Chondrocyte (in vitro differentiated cells): ENCODE measurements around the gene MYBL2. TPM values are rescaled to one million over a fixed set of nuclear protein-coding genes. Genes with fewer than 3 reads are reported as not detected.

Source experiments
- DNase-seq: peaks from one replicate; pipeline ENCODE4 v3.0.0; 2021; ENCODE audit warnings: mixed read lengths, low spot score
- H3K27ac Mint-ChIP-seq: one replicate; pipeline ENCODE4 v1.8.0; 2021; ENCODE audit warnings: mild to moderate bottlenecking, moderate library complexity, mixed read lengths; ENCODE audit not compliant: unreplicated experiment
- H3K27me3 Mint-ChIP-seq: 2 replicates; pipeline ENCODE4 v1.8.0; 2021; ENCODE audit warnings: low read depth, mixed read lengths
- H3K36me3 Mint-ChIP-seq: 2 replicates; pipeline ENCODE4 v1.8.0; 2021; ENCODE audit warnings: low read depth, mixed read lengths
- H3K4me1 Mint-ChIP-seq: 2 replicates; pipeline ENCODE4 v1.8.0; 2021; ENCODE audit warnings: low read depth, mild to moderate bottlenecking, mixed read lengths
- H3K4me3 Mint-ChIP-seq: one replicate; pipeline ENCODE4 v1.8.0; 2021; ENCODE audit warnings: mild to moderate bottlenecking, moderate library complexity, mixed read lengths; ENCODE audit not compliant: unreplicated experiment
- H3K9me3 Mint-ChIP-seq: 2 replicates; pipeline ENCODE4 v1.8.0; 2021; ENCODE audit warnings: low read depth, mixed read lengths
- total RNA-seq: library from RNA; stranded (reverse); gene quantifications from 3 replicates; pipeline ENCODE4 v1.2.1, GENCODE V29; 2021
- TF ChIP-seq, protein P1 (sequence below): fragments of 200-600 bp; sonication (generic); IDR thresholded peaks from 2 replicates; pipeline ENCODE4 v1.5.0; 2021; ENCODE audit warnings: antibody characterized with exemption, mild to moderate bottlenecking, moderate library complexity

The MYBL2 gene
- total RNA-seq, 1 donor from 2014 or later: 16.8 TPM

DNA sequence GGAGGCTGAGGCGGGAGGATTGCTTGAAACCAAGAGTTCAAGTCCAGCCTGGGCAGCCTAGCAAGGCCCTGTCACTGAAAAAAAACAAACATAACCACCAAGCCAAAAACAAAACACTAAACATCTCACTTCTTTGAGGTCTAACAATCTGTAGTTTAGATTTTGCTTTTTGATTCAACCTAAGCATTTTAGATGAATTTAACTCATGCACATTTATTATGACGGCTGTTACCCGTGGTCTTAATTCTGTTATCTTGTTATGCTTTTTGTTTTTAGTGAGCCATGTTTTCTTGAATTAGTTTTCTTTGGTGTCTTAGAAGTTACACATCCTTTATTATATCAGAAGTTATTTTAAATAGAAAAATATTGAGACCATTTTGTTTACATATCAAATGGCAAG is 73.7 kb downstream of the MYBL2 start:
- no peak overlapping the region for H3K4me3 Mint-ChIP-seq

DNA sequence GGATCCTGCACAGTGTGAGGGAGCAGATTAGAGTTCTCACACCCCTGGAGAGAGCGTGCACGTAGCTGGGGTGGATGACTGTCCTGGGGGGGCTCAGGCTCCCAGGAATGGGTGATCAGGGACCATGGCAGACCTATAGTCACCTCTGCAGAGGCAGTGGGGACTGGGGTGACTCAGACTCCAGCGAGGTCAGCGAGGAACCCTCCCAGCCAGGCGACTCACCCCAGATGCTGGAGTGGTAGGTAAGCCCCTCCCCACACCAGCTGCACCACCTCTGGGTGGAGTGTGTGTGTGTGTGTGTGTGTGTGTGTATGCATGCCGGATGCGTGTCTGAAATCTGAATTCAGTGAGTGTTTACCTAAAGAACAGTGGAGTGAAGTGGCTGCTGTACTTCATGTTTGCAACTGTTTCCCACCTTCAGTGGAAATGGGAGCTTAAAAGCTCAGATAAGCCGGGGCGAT is 77.3 kb downstream of the MYBL2 start:
- DNase-seq: no peak
- TF ChIP-seq, protein P1, sequence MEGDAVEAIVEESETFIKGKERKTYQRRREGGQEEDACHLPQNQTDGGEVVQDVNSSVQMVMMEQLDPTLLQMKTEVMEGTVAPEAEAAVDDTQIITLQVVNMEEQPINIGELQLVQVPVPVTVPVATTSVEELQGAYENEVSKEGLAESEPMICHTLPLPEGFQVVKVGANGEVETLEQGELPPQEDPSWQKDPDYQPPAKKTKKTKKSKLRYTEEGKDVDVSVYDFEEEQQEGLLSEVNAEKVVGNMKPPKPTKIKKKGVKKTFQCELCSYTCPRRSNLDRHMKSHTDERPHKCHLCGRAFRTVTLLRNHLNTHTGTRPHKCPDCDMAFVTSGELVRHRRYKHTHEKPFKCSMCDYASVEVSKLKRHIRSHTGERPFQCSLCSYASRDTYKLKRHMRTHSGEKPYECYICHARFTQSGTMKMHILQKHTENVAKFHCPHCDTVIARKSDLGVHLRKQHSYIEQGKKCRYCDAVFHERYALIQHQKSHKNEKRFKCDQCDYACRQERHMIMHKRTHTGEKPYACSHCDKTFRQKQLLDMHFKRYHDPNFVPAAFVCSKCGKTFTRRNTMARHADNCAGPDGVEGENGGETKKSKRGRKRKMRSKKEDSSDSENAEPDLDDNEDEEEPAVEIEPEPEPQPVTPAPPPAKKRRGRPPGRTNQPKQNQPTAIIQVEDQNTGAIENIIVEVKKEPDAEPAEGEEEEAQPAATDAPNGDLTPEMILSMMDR: no peak
- Mint-ChIP-seq H3K4me3 (no peak overlapping the region), H3K27ac (no peak overlapping the region), H3K4me1 (no peaks in the 10 kb centered on the region), H3K36me3 (no peaks in the 10 kb centered on the region), H3K27me3 (peaks cover 46% of the 10 kb centered on the region), H3K9me3 (no peaks in the 10 kb centered on the region)

More for the DNA sequence above, 73.7 kb downstream of the MYBL2 start:
- TF ChIP-seq, protein P1: no peak
- H3K4me1 Mint-ChIP-seq: no peaks in the 10 kb centered on the region
- H3K27me3 Mint-ChIP-seq: peaks cover 38% of the 10 kb centered on the region
- no peak overlapping the region for H3K27ac Mint-ChIP-seq
- no peaks in the 10 kb centered on the region for H3K36me3 Mint-ChIP-seq
- no peak for DNase-seq
- no peaks in the 10 kb centered on the region for H3K9me3 Mint-ChIP-seq

DNA sequence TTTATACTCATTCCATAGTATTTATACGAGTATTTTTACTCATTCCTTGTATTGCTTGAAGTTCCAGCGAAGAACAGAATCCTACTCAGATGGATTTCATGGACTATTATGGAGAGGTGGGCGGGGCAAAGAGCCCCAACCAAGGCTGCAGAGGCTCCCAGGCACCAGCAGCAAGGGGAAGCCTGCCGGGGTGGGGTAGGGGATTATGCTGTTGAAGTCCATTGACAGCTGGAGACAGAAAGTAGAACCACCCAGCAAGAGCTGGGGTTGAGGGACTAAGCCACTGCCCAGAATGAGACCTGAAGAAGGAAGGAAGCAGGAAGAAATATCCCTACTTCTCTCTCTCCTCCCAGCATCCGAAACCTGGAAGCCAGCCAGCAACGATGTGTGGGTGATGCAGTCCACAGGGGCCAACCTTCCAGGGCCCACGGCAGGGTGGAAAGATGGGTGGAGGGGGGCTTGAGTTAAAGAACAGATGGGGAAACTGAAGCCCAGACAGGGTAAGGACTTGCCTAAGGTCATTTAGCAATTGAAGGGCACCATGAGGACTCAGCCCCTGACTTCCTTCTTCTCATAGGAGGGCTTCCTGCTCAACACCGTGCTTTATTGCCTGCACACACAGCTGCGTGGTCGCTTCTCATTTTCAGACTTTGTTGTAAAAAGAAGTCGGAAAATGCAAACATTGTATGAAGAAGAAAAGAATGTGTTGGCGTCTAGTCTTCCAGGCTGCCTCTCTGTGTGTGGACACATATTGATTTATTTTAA is 78.2 kb downstream of the MYBL2 start:
- no peak overlapping the region for H3K4me3 Mint-ChIP-seq
- H3K27ac Mint-ChIP-seq: no peak overlapping the region
- DNase-seq: no peak
- H3K27me3 Mint-ChIP-seq: peaks cover 46% of the 10 kb centered on the region
- H3K36me3 Mint-ChIP-seq: no peaks in the 10 kb centered on the region
- TF ChIP-seq, protein P1: no peak
- H3K9me3 Mint-ChIP-seq: no peaks in the 10 kb centered on the region
- no peaks in the 10 kb centered on the region for H3K4me1 Mint-ChIP-seq

DNA sequence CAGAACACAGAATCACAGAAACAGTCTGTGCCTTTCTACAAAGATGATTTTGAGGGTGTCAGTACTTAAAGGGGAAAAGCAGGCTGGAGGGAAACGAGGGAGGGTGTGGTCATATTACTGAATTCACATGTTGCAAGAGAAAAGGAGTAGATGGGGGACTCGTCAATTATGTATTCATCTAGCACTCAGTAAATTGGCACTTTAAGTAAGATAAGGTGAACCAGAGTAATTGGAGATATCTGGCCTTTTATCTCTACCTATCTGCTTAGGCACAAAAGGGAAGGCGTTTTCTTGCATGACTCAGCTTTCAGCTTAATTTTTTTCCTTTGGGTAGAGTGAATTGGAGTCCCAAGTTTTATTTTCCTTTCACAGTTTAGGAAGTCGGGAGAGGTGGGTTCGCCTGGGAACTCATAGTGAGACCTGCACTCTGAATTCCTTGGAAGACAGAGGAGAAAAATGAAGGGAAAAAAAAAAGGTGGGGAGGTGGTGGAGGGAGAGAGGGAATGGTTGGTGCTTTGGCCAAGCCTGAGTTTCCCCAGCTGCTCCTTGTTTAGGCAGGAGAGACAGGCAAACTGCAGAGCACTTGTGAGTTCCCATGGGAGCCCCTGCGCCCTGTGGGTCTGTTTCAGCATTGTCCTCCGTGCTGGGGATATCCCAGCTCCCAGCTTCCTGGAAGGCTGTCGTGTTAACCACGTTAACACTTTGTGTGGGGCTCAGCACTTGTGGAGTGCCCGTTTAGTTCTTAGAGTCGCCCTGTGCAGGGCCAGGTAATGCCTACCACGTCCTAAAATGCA is 79.6 kb downstream of the MYBL2 start:
- no peak for DNase-seq
- Mint-ChIP-seq H3K27ac (no peak overlapping the region), H3K4me1 (no peaks in the 10 kb centered on the region)

DNA sequence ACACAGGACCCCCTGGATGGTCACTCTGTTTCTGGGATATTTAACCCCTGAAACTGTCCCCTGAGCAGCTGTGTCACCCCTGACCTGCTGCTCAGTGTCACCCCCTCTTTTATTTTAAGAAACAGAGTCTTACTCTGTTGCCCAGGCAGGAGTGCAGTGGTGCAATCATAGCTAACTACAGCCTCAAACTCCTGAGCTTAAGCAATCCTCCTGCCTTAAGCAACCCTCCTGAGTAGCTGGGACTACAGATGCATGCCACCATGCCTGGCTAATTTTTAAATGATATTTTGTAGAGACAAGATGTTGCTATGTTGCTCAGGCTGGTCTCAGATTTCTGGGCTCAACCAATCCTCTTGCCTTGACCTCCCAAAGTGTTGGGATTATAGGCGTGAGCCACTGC is 81.4 kb downstream of the MYBL2 start:
- no peak for DNase-seq
- H3K9me3 Mint-ChIP-seq: no peaks in the 10 kb centered on the region
- peaks cover 6% of the 10 kb centered on the region for H3K4me1 Mint-ChIP-seq
- no peak overlapping the region for H3K27ac Mint-ChIP-seq
- no peak overlapping the region for H3K4me3 Mint-ChIP-seq
- no peaks in the 10 kb centered on the region for H3K36me3 Mint-ChIP-seq
- H3K27me3 Mint-ChIP-seq: peaks cover 27% of the 10 kb centered on the region
- TF ChIP-seq, protein P1: no peak

More for the DNA sequence above, 79.6 kb downstream of the MYBL2 start:
- Mint-ChIP-seq H3K4me3 (no peak overlapping the region), H3K36me3 (no peaks in the 10 kb centered on the region), H3K27me3 (peaks cover 42% of the 10 kb centered on the region), H3K9me3 (no peaks in the 10 kb centered on the region)
- TF ChIP-seq, protein P1: no peak
